PC-3 (cell line): Measurements from ENCODE around the gene PLXNA4.

Source experiments
- CTCF ChIP-seq: fragments of 300-600 bp; sonication (generic); conservative IDR thresholded peaks from 2 replicates; pipeline ENCODE4 v1.5.1; 2017; ENCODE audit warnings: antibody characterized with exemption, low read depth, mild to moderate bottlenecking, low read length
- EZH2 ChIP-seq: fragments of 300-600 bp; sonication (generic); IDR thresholded peaks from one replicate; pipeline ENCODE4 v1.6.1; 2017; ENCODE audit warnings: antibody characterized with exemption, mild to moderate bottlenecking, low read length; ENCODE audit not compliant: unreplicated experiment

- TF ChIP-seq CTCF (no peak), EZH2 (no peak)
These were observed 20.3 kb upstream of the PLXNA4 start for GRCh38 chr7:132596588-132596987.
